ENCODE data around the gene GGA2. TPM values are rescaled to one million over a fixed set of nuclear protein-coding genes. Genes with fewer than 3 reads are reported as not detected.
"Not testable (repeated sequence)": the region's sequence is repeated elsewhere in the genome, so short reads cannot be mapped to it uniquely, and the experiment has no call there.

Gene GGA2
- total RNA-seq, 4 donors from 2014 or later, result 21.7 to 51.8 (median 36.9) TPM

- no peaks in the 10 kb centered on the region for H3K36me3 ChIP-seq
- no peak for TF ChIP-seq EP300 (IDR thresholded peaks at IDR 0.05; ENCODE audit: low read depth)
- no peak for TF ChIP-seq POLR2AphosphoS5 (IDR thresholded peaks at IDR 0.05)
- TF ChIP-seq CTCF (IDR thresholded peaks at IDR 0.05), result no peak
- TF ChIP-seq POLR2A (IDR thresholded peaks at IDR 0.05), result no peak
- intact Hi-C loops (cut with DNase I; ENCODE audit: low total_unique reads), result no loop called here
- no peak overlapping the region for H3K27ac ChIP-seq
- H3K4me3 ChIP-seq, result no peak overlapping the region
- in situ Hi-C loops (cut with MboI; ENCODE audit: low pct_ligation_motif_present in 1 of 4, low pct_unique_long_range_greater_than_20kb in 1 of 4, low sequenced_read_pairs in 3 of 4), result no loop called here
- peaks cover 0 to 4% (median 1%) of the 10 kb centered on the region in 4 donors for H3K4me1 ChIP-seq
- 74 to 88% methylated on average over 5 to 7 of the region's 7 CpGs for WGBS, 2 donors (ENCODE audit: low coverage in 1 of 2)
- no peaks in the 10 kb centered on the region for H3K9me3 ChIP-seq
- no peak for DNase-seq
- H3K27me3 ChIP-seq, result no peaks in the 10 kb centered on the region
Observed at GRCh38 chr16:23514381-23515152, 4.3 kb upstream of the GGA2 start.

- in situ Hi-C loops (cut with MboI; ENCODE audit: low pct_ligation_motif_present in 1 of 4, low pct_unique_long_range_greater_than_20kb in 1 of 4, low sequenced_read_pairs in 3 of 4) (no loop called here), intact Hi-C loops (cut with DNase I; ENCODE audit: low total_unique reads) (no loop called here)
- peaks cover 0 to 24% (median 10%) of the 10 kb centered on the region in 4 donors for H3K4me1 ChIP-seq
- no peaks in the 10 kb centered on the region for H3K27me3 ChIP-seq
- no peak for DNase-seq
- TF ChIP-seq CTCF (IDR thresholded peaks at IDR 0.05), result no peak
- TF ChIP-seq EP300 (IDR thresholded peaks at IDR 0.05; ENCODE audit: low read depth), result no peak
- no peak for TF ChIP-seq POLR2A (IDR thresholded peaks at IDR 0.05)
- TF ChIP-seq POLR2AphosphoS5 (IDR thresholded peaks at IDR 0.05), result no peak
- H3K9me3 ChIP-seq, result no peaks in the 10 kb centered on the region
- no peak overlapping the region for H3K4me3 ChIP-seq
- WGBS, 2 donors (ENCODE audit: low coverage in 1 of 2), result 95 to 100% methylated on average over 1 to 4 of the region's 4 CpGs
- H3K36me3 ChIP-seq, result no peaks in the 10 kb centered on the region
- no peak overlapping the region for H3K27ac ChIP-seq
Observed at GRCh38 chr16:23512168-23512695, 1.9 kb upstream of the GGA2 start.

- Histone ChIP-seq H3K27ac (no peak overlapping the region), H3K36me3 (no peaks in the 10 kb centered on the region), H3K4me3 (no peak overlapping the region), H3K27me3 (no peaks in the 10 kb centered on the region), H3K4me1 (peaks cover 0 to 23% (median 10%) of the 10 kb centered on the region in 4 donors), H3K9me3 (no peaks in the 10 kb centered on the region)
- DNase-seq, result no peak
- TF ChIP-seq CTCF (IDR thresholded peaks at IDR 0.05), result no peak
- no peak for TF ChIP-seq EP300 (IDR thresholded peaks at IDR 0.05; ENCODE audit: low read depth)
- no peak for TF ChIP-seq POLR2AphosphoS5 (IDR thresholded peaks at IDR 0.05)
- no peak for TF ChIP-seq POLR2A (IDR thresholded peaks at IDR 0.05)
- 82 to 95% methylated on average over 6 to 7 of the region's 7 CpGs for WGBS, 2 donors (ENCODE audit: low coverage in 1 of 2)
- intact Hi-C loops (cut with DNase I; ENCODE audit: low total_unique reads) (no loop called here), in situ Hi-C loops (cut with MboI; ENCODE audit: low pct_ligation_motif_present in 1 of 4, low pct_unique_long_range_greater_than_20kb in 1 of 4, low sequenced_read_pairs in 3 of 4) (no loop called here)
Observed at GRCh38 chr16:23511731-23512130, 1.4 kb upstream of the GGA2 start.

GRCh38 chr16:23510915-23511270 lies 599 bp upstream of the GGA2 start:
- H3K36me3 ChIP-seq; H3K9me3 ChIP-seq; DNase-seq; intact Hi-C loops (cut with DNase I; ENCODE audit: low total_unique reads); H3K27me3 ChIP-seq; in situ Hi-C loops (cut with MboI; ENCODE audit: low pct_ligation_motif_present in 1 of 4, low pct_unique_long_range_greater_than_20kb in 1 of 4, low sequenced_read_pairs in 3 of 4): not testable (repeated sequence)
- Histone ChIP-seq H3K27ac (peak overlapping the region; percentile 82 to 94 (median 91)), H3K4me3 (peak overlapping the region in 3 of 4 donors; percentile 82 to 100 (median 97)), H3K4me1 (peaks cover 0 to 25% (median 14%) of the 10 kb centered on the region in 4 donors)
- 63 to 87% methylated on average over 4 to 10 of the region's 10 CpGs for WGBS, 2 donors (ENCODE audit: low coverage in 1 of 2)
